GM18511 (cell line): ENCODE data around the gene MYO3B.

Source experiments
- ATAC-seq: cut with Tn5 transposase; IDR thresholded peaks from one replicate; pipeline ENCODE4 v1.9.1; 2021; ENCODE audit warnings: mild to moderate bottlenecking, moderate library complexity; ENCODE audit not compliant: unreplicated experiment

Gene MYO3B

DNA sequence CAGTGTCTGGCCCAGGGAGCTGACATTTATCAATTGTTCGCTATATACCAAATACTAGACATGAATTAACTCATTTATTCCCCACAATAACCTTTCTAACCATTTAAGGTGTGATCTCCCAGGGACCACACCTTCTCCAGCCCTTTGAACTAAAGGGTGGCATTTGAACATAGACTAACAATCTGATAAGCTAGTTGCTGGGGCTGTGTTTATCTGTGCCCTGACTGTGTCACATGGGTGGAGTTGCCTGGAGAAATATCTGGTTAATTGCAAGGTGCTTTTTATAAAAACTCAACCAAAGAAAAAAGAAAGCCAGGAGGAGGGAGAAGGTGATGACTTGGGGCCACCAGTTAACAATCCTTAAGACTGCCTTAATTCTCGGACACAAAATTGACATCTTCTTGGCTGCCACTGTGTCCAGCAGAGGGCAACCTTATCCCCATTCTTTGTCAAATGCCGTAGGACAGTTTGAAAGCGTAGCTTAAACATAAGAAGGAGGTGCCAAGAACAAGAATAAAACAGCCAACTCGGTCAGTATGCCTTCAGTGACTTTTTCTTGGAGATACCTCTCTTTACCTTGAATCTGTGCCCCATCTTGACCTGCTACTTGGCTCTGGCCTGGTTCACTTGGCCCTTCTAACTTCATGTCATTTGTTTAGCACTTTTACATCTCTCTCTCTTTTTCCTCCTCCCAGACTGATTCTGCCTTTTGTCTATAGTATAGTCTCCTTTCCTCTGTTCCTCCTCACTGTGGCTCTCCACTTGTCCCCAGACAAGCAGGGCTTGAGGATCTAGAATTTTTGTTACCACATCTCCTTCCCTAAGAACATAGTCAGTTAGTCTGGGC, 183.4 kb downstream of the MYO3B start:
- no peak for ATAC-seq

DNA sequence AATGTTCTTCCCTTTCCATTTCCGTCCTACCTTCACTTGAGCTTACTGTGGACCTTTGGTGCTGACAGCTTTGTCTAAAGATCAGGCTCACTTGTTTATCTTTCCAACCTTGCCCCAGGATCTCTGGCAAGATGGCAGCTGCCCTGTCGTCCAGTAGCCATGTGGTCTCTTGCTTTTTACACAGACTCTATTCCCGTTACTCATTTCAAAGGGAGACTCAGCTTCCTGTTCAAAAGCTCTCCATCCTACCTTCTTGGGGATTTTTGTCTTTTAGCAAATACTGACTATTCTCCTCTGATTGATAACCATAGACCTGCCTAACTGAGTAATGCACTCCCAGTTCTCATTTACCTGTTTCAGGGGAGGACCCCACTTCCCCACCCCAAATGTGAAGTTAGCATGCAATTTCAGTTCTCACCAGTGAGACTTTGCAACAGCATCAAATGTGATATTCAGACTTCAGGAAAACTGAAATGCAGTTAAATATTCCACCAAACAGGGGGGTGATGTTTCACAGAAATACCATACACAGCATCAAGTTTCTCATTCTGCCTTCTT, 184.4 kb downstream of the MYO3B start:
- ATAC-seq = no peak

GRCh38 chr2:170362871-170363631, 185.1 kb downstream of the MYO3B start:
- ATAC-seq = no peak

DNA sequence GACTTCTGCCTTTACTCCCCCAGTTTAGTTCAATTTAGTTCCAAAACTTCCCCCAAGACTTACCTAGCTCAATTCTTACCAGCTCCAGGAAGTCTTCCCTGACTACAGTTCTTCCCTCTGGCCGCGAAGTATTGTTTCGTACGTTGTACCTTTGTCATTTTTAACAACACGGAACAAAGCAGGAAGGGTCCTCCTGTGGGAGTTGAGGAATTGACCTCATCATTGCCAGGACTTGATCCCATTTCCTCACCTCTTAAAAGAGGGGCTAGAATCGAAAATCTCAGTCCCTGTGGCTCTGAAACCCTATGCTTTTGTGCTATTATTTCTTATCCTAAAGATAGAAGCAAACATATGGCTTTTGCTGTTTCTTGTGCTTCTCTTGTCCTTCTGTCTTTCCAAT, 187.1 kb downstream of the MYO3B start:
- ATAC-seq = no peak

GRCh38 chr2:170365686-170366085, 187.7 kb downstream of the MYO3B start:
- no peak for ATAC-seq

DNA sequence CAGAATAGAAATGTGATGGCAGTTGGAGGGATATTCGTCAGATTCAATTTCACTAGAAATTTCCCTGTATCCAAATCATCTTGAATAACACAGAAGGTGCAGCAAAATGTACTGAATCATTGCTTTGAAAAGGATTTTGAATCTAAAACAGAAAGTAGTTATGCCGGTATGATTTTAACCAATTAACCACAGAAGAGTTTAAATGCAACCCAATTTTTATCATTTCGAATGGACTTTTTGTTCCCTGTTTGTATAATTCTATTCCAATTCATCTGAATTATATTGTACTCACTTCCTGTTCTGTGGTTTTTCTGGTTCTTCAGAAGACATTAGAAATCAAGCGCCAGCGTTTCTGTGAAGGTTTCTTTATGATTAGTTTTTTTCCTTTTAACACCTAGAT, 190.4 kb downstream of the MYO3B start:
- no peak for ATAC-seq

DNA sequence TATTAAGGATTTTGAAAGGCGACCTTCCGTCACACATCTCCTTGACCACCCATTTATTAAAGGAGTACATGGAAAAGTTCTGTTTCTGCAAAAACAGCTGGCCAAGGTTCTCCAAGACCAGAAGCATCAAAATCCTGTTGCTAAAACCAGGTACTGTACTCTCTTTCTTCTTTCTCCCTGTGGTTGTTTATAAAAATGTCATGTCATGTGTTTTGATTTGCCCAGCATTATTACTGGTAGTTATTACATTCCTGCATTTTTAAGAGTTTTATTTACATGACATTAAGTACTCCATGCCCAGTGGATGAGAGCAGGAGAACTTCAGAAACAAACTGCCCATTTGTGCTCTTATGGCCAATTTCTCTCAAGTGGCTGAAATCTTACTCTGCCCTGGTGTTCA, 191.3 kb downstream of the MYO3B start:
- no peak for ATAC-seq

DNA sequence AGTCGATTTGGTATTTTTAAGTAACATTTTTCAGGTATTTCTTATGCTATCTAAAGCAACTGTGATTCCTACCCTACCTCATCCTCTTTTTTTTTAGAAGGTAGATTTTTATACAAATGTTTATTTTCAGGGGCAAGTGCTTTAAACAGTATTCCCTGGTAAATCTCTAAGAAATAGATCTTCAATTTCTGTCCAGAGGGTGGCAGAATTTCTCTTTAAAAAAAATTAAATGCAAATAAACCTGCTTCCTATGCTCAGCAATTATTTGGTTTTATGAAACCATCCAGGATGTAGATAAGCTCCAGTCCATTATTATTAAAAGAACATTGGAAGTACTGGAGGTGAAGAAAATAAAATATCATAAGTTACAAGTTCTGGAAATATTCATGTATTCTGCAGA, 191.9 kb downstream of the MYO3B start:
- ATAC-seq = no peak

- ATAC-seq = no peak
These were observed 193.5 kb downstream of the MYO3B start for GRCh38 chr2:170371231-170371998.

DNA sequence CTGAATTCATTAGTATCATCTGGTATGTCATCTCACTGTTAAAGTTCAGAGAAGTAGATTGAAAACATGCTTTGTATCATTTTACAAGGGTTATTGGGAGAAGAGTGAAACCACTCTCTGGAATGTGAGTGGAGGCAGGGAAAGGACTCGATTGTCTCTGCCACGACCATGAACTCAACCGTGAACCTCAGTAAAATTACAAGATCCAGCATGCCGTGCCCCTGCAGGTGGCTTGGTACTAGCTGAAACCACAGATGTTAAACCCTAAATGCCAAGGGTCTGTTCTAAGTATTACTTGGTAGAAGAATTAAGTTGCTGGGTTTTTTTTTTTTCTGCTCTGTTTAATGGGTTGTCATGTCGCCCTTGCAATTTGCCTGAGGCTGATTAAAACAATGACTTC, 197.2 kb downstream of the MYO3B start:
- ATAC-seq = no peak

GRCh38 chr2:170377500-170378207, 199.7 kb downstream of the MYO3B start:
- no peak for ATAC-seq

GRCh38 chr2:170380267-170380666, 202.3 kb downstream of the MYO3B start:
- ATAC-seq = no peak

DNA sequence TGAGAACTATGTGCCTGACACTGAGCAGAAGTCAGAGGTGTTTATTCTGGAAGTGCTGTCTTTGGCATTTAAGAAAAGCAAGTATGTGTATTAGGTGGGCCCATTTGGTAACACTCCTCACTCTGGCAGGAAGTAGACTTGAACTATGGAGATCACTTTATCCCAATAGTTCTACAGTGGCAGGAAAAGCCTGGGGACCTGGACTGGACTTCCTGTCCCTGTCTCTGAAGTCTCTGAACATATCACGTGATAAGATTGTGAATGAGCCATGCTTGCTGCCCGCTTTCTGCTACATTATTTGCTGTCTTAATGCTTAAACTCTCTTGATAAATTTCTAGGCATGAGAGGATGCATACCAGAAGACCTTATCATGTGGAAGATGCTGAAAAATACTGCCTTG, 203.7 kb downstream of the MYO3B start:
- ATAC-seq = no peak

DNA sequence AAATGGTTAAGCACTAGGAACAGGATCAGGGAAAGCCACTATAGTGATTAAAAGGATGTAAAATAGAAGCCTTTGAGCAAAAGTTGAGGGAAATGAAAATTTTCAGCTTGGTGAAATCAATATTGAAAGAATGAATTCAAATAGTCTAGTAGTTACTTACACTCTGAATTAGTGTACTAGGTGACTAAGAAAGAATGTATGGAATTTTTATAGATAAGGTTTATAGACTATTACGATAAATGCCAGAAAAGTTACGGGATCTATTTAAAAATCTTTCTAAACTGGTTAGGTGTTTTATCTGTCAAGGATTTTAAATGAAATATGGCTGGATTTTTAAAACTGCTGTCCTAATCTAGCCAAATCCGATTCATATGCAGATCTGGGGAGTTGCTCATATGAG, 208.6 kb downstream of the MYO3B start:
- no peak for ATAC-seq

DNA sequence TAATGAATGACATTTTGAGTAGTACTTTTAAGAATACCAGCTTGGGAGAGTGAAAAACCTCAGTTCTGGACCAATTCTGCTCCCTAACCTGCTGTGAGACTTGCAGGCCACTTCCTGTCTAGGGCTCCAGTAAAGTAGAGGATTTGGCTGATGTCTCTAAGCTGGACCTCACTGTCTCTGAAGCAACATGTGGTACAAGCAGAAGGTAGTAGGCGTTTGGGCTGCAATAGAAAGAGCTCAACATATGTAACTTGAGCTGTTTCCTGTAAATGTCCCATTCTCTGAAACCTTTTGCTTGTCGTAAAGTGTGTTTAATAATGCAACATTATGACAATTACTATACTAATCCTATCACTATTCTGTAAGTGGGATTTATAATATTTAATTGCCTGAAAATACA, 213.1 kb downstream of the MYO3B start:
- no peak for ATAC-seq

- ATAC-seq = no peak
These were observed 213.8 kb downstream of the MYO3B start for GRCh38 chr2:170391697-170392096.

DNA sequence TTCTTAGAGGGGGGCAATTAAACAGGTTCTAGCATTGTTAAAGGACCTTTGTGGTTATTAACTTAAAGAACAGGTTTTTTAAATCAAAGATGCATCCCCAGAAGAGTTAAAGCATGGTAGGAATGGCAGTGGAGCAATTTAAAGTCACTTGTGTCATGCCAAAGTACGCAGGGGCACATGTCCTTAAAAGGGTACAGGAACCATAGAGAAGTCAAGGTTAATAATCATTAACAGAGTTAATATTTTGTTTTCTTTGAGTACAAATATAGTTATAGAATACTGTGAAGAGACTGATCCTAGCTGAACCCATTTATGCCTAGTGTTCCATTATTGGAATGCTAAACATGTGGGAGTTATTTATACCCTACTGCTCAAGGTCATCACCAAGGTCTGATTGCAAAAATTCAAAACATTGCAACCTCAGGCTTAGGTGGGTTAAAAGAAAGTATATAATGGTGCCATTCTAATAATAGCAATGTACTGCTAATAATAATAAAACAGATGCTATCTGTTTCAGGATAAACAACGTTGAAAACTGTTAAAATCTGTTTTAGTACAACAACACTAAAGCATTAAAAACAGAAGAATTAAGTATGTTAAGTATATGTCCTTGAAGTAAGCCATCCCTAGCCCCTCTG, 216.0 kb downstream of the MYO3B start:
- no peak for ATAC-seq

GRCh38 chr2:170394641-170395387, 216.9 kb downstream of the MYO3B start:
- no peak for ATAC-seq

DNA sequence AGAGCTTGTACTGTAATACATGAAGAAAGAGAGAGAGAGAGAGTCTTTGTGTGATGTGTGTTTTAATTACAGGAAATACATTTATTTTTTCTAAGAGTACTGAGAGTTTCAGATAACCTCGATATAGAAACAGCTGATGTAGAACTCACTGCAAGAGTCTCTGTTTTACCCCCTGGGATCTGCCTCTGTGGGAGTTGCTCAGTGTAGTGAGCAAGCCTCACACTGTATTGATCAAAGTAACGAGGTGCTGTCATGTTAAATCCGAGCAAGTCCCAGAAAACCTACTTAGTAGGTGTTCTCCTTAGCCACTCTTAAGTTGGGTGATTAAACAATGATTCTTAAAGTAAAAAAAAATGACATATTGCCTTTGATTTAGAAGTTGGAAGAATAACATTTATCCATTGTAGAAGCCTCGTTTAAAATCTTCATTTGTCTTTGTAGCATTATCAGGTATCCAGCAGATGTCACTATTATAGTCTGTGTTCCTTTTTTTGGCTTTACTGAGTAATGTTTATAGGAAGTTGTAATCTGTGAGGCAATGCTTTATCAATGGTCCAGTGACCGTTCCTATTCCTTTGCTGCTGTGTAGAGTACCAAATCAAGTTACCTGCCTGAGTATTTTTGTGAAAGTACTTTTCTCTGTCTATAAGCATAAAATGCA, 219.0 kb downstream of the MYO3B start:
- no peak for ATAC-seq
